ENCODE measurements around the gene RIMBP2.

The RIMBP2 gene

DNA sequence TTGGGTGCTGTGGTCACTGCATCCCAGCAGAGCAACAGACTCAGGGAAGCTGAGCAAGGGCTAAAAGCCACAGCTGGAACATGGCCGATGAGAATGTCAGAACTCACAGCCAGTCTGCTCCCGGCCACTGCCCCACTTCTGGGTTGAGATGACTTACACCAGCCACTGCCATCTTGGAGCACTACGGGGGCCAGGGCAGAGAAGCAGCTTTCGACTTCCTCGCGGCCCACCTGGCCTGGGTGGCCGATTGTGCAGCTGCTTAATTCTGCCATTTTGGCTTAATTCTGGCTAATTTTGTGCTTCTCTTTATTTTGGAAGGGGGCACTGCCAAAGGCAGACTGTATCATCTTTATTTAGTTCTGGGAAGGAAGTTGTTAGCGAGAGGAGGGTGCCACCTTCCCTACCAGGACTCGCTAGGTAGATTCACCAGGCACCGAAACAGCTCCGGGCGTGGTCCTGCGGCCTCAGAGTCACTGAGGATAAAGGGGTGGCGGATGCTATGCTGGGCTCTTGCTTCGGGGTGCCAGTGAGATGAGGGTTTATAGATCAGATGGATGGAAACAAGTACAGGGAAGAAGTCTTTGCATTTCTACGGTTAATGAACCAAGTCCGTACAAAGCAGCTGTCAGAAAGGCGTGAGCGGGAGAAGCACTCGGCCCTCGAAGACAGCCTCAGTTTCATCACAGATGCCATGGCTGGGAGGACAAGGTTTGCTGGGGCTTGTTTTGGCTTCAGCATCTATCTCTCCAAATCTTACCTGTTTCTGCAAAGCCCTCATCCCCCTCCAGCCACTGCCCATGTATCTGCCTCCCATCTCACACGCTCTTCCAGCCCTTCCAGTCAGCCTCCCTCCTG is 230.6 kb downstream of the RIMBP2 start:
- Histone ChIP-seq H3F3A (ENCODE audit: insufficient read depth, low read length) (no peaks in the 10 kb centered on the region), H3K9me2 (ENCODE audit: low read depth, low read length) (no peaks in the 10 kb centered on the region), H3K9ac (ENCODE audit: low read length) (no peak overlapping the region), H3K79me2 (ENCODE audit: insufficient read depth, low read length) (no peaks in the 10 kb centered on the region), H3K36me3 (ENCODE audit: insufficient read depth, low read length) (no peaks in the 10 kb centered on the region), H3K4me2 (ENCODE audit: low read length) (no peak overlapping the region), H3K4me1 (ENCODE audit: insufficient read depth, low read length, severe bottlenecking) (no peaks in the 10 kb centered on the region), H3K4me3 (ENCODE audit: low read depth, low read length, poor library complexity, severe bottlenecking) (no peak overlapping the region), H2AFZ (ENCODE audit: low read length) (no peak overlapping the region), H3K9me3 (ENCODE audit: low read length) (no peaks in the 10 kb centered on the region), H3K27ac (ENCODE audit: low read depth, low read length, poor library complexity, severe bottlenecking) (no peak overlapping the region), H4K20me1 (ENCODE audit: insufficient read depth, low read length) (no peaks in the 10 kb centered on the region), H3K27me3 (ENCODE audit: insufficient read depth, low read length) (peaks cover 5% of the 10 kb centered on the region; the same call in 1 of the 2 replicates)
- TF ChIP-seq EZH2 (IDR thresholded peaks at IDR 0.05; ENCODE audit: borderline replicate concordance, low read length) = no peak
- TF ChIP-seq, protein P1, sequence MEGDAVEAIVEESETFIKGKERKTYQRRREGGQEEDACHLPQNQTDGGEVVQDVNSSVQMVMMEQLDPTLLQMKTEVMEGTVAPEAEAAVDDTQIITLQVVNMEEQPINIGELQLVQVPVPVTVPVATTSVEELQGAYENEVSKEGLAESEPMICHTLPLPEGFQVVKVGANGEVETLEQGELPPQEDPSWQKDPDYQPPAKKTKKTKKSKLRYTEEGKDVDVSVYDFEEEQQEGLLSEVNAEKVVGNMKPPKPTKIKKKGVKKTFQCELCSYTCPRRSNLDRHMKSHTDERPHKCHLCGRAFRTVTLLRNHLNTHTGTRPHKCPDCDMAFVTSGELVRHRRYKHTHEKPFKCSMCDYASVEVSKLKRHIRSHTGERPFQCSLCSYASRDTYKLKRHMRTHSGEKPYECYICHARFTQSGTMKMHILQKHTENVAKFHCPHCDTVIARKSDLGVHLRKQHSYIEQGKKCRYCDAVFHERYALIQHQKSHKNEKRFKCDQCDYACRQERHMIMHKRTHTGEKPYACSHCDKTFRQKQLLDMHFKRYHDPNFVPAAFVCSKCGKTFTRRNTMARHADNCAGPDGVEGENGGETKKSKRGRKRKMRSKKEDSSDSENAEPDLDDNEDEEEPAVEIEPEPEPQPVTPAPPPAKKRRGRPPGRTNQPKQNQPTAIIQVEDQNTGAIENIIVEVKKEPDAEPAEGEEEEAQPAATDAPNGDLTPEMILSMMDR (IDR thresholded peaks at IDR 0.05; ENCODE audit: low read length) = no peak

DNA sequence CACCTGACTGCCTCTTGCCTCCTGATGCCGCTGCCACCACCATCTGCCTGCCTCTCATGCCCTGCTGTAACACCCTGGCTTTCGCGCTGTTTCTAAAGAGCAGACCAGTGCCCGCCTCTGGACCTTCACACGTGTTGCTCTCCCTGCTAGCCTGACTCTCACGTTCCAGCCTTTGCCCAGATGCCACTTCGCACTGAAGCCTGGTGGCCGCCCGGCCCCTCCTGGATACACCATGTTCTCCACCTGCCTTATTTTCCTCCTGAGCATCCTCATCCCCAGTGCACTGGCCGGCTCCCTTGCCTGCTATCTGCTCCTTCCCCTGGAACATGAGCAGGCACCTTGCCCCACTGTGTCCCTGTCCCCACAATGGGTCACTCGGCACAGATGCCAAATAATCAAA is 231.9 kb downstream of the RIMBP2 start:
- Histone ChIP-seq H3K9me3 (ENCODE audit: low read length) (no peaks in the 10 kb centered on the region), H3K4me2 (ENCODE audit: low read length) (no peak overlapping the region), H3K4me3 (ENCODE audit: low read depth, low read length, poor library complexity, severe bottlenecking) (no peak overlapping the region), H3K9ac (ENCODE audit: low read length) (no peak overlapping the region), H2AFZ (ENCODE audit: low read length) (no peak overlapping the region), H4K20me1 (ENCODE audit: insufficient read depth, low read length) (no peaks in the 10 kb centered on the region), H3K27me3 (ENCODE audit: insufficient read depth, low read length) (0 out of 2 replicates have a peak, but pooled peaks cover under 1% of the 10 kb centered on the region), H3K9me2 (ENCODE audit: low read depth, low read length) (no peaks in the 10 kb centered on the region), H3K4me1 (ENCODE audit: insufficient read depth, low read length, severe bottlenecking) (no peaks in the 10 kb centered on the region), H3K27ac (ENCODE audit: low read depth, low read length, poor library complexity, severe bottlenecking) (no peak overlapping the region), H3K79me2 (ENCODE audit: insufficient read depth, low read length) (no peaks in the 10 kb centered on the region), H3F3A (ENCODE audit: insufficient read depth, low read length) (no peaks in the 10 kb centered on the region), H3K36me3 (ENCODE audit: insufficient read depth, low read length) (no peaks in the 10 kb centered on the region)
- no peak for TF ChIP-seq EZH2 (IDR thresholded peaks at IDR 0.05; ENCODE audit: borderline replicate concordance, low read length)
- TF ChIP-seq, protein P1 (IDR thresholded peaks at IDR 0.05; ENCODE audit: low read length) = no peak

DNA sequence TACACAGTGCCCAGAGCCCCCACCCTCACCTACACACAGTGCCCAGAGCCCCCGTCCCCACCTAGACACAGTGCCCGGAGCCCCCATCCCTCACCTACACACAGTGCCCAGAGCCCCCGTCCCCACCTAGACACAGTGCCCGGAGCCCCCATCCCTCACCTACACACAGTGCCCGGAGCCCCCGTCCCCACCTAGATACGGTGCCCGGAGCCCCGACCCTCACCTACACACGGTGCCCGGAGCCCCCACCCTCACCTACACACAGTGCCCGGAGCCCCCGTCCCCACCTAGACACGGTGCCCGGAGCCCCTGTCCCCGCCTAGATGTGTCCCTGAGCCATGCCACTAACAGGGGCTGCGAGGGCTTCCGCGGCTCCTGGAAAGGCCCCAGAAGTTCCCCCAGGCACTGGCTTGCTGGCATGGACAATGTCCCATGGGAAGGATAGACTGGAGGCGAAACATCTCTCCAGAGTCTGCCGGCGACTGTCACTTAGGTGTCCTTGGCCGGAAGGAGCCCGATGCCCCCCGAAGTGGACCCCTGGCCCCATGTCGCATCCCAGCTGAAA is 232.4 kb downstream of the RIMBP2 start:
- no peak overlapping the region for H2AFZ ChIP-seq (ENCODE audit: low read length)
- no peaks in the 10 kb centered on the region for H4K20me1 ChIP-seq (ENCODE audit: insufficient read depth, low read length)
- H3K4me1 ChIP-seq (ENCODE audit: insufficient read depth, low read length, severe bottlenecking) = no peaks in the 10 kb centered on the region
- H3K9me2 ChIP-seq (ENCODE audit: low read depth, low read length) = no peaks in the 10 kb centered on the region
- no peaks in the 10 kb centered on the region for H3F3A ChIP-seq (ENCODE audit: insufficient read depth, low read length)
- H3K9ac ChIP-seq (ENCODE audit: low read length) = no peak overlapping the region
- H3K79me2 ChIP-seq (ENCODE audit: insufficient read depth, low read length) = no peaks in the 10 kb centered on the region
- no peaks in the 10 kb centered on the region for H3K36me3 ChIP-seq (ENCODE audit: insufficient read depth, low read length)
- H3K4me3 ChIP-seq (ENCODE audit: low read depth, low read length, poor library complexity, severe bottlenecking) = no peak overlapping the region
- no peaks in the 10 kb centered on the region for H3K9me3 ChIP-seq (ENCODE audit: low read length)
- no peak overlapping the region for H3K4me2 ChIP-seq (ENCODE audit: low read length)
- no peak overlapping the region for H3K27ac ChIP-seq (ENCODE audit: low read depth, low read length, poor library complexity, severe bottlenecking)
- TF ChIP-seq, protein P1 (IDR thresholded peaks at IDR 0.05; ENCODE audit: low read length) = no peak
- no peak for TF ChIP-seq EZH2 (IDR thresholded peaks at IDR 0.05; ENCODE audit: borderline replicate concordance, low read length)
- no peaks in the 10 kb centered on the region for H3K27me3 ChIP-seq (ENCODE audit: insufficient read depth, low read length)
